GM19455 (cell line): ENCODE results near the gene TAF11L5.
"Not testable (repeated sequence)": the region's sequence is repeated elsewhere in the genome, so short reads cannot be mapped to it uniquely, and the experiment has no call there.

Experiments used
- ATAC-seq: cut with Tn5 transposase; IDR thresholded peaks from one replicate; pipeline ENCODE4 v1.9.1; 2021; ENCODE audit not compliant: unreplicated experiment

Gene TAF11L5

GRCh38 chr5:17524935-17525334 is at the start of gene TAF11L5:
Gene TAF11L5, plus strand, starts transcription at chr5:17525235.
- ATAC-seq, result not testable (repeated sequence)

GRCh38 chr5:17477043-17477442 is 48.0 kb upstream of the TAF11L5 start:
- no peak for ATAC-seq

GRCh38 chr5:17477573-17478265 is 47.3 kb upstream of the TAF11L5 start:
- no peak for ATAC-seq

GRCh38 chr5:17481378-17481777 is 43.7 kb upstream of the TAF11L5 start:
- ATAC-seq, result no peak

GRCh38 chr5:17482790-17483189 is 42.2 kb upstream of the TAF11L5 start:
- no peak for ATAC-seq

- not testable (repeated sequence) for ATAC-seq
Measured at GRCh38 chr5:17486464-17487173, 38.4 kb upstream of the TAF11L5 start.

- no peak for ATAC-seq
Measured at GRCh38 chr5:17487174-17487512, 37.9 kb upstream of the TAF11L5 start.

- not testable (repeated sequence) for ATAC-seq
Measured at GRCh38 chr5:17491257-17491656, 33.8 kb upstream of the TAF11L5 start.

GRCh38 chr5:17492770-17493169 is 32.3 kb upstream of the TAF11L5 start:
- no peak for ATAC-seq

GRCh38 chr5:17497446-17497845 is 27.6 kb upstream of the TAF11L5 start:
- ATAC-seq, result no peak

GRCh38 chr5:17497931-17498330 is 27.1 kb upstream of the TAF11L5 start, which contains the start of gene TAF11L2:
Gene TAF11L2, plus strand, starts transcription at chr5:17498231.
- not testable (repeated sequence) for ATAC-seq

- ATAC-seq, result no peak
Measured at GRCh38 chr5:17511775-17512325, 13.2 kb upstream of the TAF11L5 start.

- not testable (repeated sequence) for ATAC-seq
Measured at GRCh38 chr5:17517526-17517925, 7.5 kb upstream of the TAF11L5 start.

- ATAC-seq, result not testable (repeated sequence)
Measured at GRCh38 chr5:17518067-17518466, 7.0 kb upstream of the TAF11L5 start, which contains the start of gene TAF11L3. Gene TAF11L3, plus strand, starts transcription at chr5:17518367.

- ATAC-seq, result not testable (repeated sequence)
Measured at GRCh38 chr5:17519508-17519907, 5.5 kb upstream of the TAF11L5 start.

- not testable (repeated sequence) for ATAC-seq
Measured at GRCh38 chr5:17521501-17521900, 3.5 kb upstream of the TAF11L5 start, which contains the start of gene TAF11L4. Gene TAF11L4, plus strand, starts transcription at chr5:17521801.

- not testable (repeated sequence) for ATAC-seq
Measured at GRCh38 chr5:17526504-17526903, 1.5 kb downstream of the TAF11L5 start.

GRCh38 chr5:17528369-17528768 is 3.3 kb downstream of the TAF11L5 start, which contains the start of gene TAF11L6:
Gene TAF11L6, plus strand, starts transcription at chr5:17528669.
- ATAC-seq, result not testable (repeated sequence)
